Ovary (tissue), 3 donors: Measurements from ENCODE around the gene FLT3LG.

Experiments
- CTCF ChIP-seq, 3 donors: fragments of 450-650 bp in 2 of 3; fragments of 200-600 bp in 1 of 3; IDR thresholded peaks; one replicate each; pipeline versions ENCODE4 v1.5.1 to v1.8.0; 2016 to 2022; ENCODE audit warnings: antibody characterized with exemption in 3 of 3, mild to moderate bottlenecking in 1 of 3
- POLR2A ChIP-seq: fragments of 450-650 bp; IDR thresholded peaks from one replicate; pipeline ENCODE4 v1.6.1; 2017; ENCODE audit warnings: antibody characterized with exemption, mild to moderate bottlenecking, moderate library complexity
- donor health status: DM: no; HTN: no; CAD: no.

DNA sequence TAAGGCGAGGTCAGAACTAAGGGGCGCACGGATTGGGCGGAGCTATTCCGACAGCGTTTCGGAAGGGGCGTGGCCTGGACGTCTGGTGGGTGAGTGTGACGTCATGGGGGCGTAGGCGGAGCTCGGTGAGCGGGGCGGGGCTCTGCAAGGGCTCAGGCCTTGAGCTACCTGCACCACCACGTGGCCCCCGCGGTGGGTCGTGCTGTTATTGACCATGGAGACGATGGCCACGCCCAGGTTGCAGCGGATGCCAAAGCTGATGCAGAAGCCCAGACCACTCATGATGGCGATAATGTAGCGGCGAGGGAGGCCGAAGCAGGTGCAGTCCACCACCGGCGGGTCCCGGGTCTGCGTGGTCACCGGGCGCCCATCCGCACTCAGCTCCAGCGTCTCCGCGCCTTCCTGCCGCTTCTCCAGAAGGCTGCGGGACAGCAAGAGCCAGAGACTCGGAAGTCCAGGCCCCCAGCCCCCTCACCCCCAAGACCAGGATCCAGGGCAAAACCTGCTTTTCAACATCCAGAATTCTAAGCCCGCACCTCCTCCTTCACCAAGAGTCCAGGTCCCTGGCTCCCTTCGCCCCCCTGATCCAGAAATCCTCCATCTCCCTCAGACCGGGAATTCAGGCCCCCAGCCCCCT, 37.5 kb upstream of the FLT3LG start:
- TF ChIP-seq CTCF (IDR thresholded peaks at IDR 0.05) (no peak), POLR2A (no peak)
